Stimulated activated CD8-positive, alpha-beta memory T cell treated with anti-CD3 and anti-CD28 coated beads, Interleukin-7, amount 100 ng/mL, for 24 hours (primary cell): ENCODE measurements around the gene ARID2.
A peak's percentile ranks its signal among the peaks of the same experiment; 100 is the strongest.

Source experiments
- DNase-seq: peaks from one replicate; pipeline ENCODE4 v3.0.0-alpha.2; 2020; ENCODE audit warnings: low read depth

The ARID2 gene, protein sequence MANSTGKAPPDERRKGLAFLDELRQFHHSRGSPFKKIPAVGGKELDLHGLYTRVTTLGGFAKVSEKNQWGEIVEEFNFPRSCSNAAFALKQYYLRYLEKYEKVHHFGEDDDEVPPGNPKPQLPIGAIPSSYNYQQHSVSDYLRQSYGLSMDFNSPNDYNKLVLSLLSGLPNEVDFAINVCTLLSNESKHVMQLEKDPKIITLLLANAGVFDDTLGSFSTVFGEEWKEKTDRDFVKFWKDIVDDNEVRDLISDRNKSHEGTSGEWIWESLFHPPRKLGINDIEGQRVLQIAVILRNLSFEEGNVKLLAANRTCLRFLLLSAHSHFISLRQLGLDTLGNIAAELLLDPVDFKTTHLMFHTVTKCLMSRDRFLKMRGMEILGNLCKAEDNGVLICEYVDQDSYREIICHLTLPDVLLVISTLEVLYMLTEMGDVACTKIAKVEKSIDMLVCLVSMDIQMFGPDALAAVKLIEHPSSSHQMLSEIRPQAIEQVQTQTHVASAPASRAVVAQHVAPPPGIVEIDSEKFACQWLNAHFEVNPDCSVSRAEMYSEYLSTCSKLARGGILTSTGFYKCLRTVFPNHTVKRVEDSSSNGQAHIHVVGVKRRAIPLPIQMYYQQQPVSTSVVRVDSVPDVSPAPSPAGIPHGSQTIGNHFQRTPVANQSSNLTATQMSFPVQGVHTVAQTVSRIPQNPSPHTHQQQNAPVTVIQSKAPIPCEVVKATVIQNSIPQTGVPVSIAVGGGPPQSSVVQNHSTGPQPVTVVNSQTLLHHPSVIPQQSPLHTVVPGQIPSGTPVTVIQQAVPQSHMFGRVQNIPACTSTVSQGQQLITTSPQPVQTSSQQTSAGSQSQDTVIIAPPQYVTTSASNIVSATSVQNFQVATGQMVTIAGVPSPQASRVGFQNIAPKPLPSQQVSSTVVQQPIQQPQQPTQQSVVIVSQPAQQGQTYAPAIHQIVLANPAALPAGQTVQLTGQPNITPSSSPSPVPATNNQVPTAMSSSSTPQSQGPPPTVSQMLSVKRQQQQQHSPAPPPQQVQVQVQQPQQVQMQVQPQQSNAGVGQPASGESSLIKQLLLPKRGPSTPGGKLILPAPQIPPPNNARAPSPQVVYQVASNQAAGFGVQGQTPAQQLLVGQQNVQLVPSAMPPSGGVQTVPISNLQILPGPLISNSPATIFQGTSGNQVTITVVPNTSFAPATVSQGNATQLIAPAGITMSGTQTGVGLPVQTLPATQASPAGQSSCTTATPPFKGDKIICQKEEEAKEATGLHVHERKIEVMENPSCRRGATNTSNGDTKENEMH (N-terminal part only)

DNA sequence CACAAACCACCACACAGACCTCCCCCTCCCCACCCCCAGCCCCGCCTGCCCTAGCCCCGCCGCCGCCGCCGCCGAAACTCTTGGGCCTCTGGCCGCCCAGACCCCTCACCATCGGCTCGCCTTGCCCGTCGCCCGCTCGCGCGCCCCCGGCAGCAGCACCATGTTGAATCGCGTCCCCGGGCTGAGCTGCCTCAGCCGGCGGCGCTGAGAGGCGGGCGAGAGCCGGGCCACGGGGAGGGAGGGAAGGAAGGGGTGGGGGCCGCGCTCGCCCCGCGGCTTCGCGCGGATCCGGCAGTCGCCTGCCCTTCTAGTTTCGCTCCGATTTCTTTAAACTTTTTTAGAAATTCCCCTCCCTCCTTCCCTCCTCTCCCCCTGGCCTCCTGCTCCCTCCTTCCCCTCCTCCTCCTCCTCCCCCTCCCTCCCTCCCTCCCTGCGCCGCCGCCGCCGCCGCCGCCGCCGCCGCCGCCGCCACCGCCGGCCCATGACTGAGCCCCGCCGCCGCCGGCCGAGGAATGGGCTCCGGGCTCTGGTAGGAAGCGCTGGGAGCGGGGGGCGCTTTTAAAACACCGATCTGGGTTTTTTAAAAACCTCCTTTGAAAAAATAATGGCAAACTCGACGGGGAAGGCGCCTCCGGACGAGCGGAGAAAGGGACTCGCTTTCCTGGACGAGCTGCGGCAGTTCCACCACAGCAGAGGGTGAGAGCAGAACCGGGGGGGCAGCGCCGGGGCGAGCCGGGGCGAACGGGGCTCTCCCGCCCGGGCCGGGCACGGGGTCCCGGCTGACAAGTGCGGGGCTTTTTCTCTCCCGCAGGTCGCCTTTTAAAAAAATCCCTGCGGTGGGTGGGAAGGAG is at the start of gene ARID2:
Gene ARID2 (plus strand): TSS at position 474 of the 851 bp plus-strand sequence. CDS start 131 bp downstream, at position 605.
- DNase-seq = peak; percentile 19

DNA sequence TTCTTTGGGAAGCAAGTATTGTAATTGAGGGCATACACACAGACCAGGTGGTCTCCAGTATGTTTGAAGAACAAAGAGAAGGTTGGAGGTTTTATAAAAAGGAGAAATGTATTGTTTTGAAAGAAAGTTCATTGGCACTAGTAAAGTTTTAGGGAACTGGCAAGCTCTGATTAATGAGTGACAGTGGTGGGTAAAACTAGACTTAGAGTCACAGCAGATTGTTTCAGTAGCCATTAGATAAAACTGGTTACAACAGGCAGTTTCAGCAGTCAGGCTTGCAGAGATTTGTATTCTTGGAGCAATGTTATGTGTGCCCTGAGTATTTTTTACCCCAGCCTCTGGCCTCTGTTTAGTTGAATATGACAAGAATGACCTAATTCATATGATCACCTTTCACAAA is 49.1 kb upstream of the ARID2 start:
- no peak for DNase-seq

DNA sequence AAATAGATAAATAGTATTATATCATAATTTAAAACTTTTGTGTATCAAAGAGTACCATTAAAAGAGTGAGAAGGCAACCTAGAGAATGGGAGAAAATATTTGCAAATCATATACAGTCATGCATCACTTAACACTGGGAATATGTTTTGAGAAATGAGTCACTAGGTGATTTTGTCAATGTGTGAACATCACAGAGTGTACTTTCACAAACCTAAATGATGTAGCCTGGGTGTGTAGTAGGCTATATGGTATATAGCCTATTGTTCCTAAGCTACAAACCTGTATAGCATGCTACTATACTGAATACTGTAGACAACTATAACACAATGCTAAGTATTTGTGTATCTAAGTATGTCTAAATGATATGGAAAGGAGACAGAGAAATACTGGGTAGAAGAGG is 48.0 kb upstream of the ARID2 start:
- no peak for DNase-seq

DNA sequence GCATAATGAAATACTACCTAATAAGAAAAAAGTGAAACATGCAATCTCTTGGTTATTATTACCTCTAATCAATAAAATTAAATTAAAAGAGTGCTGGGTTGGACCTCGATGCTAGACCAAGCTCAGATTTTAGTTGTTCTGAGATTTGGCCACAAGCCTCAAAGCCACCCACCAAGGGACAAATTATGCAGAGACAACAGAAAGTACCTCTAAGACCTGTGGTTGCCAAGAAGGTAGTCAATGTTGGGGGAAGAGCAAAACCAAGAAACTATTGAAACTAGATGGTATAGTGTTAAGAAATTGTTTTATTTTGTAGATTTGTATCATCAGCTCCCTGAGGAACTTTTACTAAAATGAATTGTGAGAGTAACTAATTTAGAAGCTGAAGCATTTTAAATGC is 43.8 kb upstream of the ARID2 start:
- no peak for DNase-seq

DNA sequence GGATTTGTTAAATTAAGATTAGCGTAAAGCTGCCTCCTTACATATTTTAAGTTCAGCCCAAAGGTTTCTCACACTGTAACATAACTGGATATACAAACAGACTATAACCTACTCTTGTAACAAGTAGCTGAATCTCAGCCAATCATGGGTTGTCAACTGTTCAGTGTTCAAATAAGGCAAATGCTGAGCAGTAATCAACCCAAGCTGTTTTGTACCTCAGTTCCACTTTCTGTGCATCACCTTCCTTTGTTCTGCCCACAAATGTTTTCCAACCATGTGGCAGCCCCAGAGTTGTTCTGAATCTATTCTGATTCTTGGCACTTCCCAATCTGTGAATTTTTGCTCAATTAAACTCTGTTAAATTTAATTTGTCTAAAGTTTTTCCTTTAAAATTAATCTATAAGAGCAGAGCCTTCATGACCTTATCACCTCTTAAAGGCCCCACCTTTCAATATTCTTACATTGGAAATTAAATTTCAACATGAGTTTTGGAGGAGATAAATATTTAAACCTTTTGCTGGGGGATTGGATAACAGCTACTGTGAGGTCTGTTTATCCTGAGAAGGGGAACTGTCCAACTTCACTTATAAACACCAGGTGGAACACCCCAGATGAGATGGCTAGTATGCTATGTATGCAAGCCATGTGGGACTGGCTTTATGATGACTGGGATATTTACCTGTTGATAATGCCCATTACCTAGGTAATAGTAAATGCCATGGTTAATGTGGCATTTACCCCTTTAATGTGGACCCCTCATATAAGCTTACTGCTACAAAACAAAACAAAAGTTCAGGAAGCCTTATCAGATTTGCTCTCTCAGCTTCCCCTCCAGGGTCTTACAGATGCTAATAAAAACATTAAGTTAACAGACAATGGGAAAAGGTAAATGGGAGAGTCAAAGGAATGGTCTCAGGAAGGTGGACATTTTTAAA is 42.2 kb upstream of the ARID2 start:
- DNase-seq = no peak

DNA sequence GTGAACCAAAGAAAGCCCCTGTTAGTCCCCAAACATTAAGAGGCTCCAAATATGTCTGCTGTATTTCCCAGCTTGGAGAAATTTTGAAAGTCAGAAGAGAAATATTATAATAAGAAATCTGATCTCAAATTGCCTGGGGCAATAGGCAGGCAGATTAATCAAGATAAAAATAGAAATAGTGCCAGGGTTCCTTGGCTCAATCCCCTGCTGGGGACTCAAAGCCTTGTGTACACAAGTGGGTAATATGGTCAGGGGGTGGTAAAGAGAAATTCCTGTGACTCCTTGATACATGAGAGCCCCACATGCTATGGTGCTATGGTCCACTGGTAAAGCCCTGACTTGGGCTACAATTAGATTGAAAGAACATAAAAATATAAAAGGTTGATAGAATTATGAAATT is 41.3 kb upstream of the ARID2 start:
- no peak for DNase-seq

DNA sequence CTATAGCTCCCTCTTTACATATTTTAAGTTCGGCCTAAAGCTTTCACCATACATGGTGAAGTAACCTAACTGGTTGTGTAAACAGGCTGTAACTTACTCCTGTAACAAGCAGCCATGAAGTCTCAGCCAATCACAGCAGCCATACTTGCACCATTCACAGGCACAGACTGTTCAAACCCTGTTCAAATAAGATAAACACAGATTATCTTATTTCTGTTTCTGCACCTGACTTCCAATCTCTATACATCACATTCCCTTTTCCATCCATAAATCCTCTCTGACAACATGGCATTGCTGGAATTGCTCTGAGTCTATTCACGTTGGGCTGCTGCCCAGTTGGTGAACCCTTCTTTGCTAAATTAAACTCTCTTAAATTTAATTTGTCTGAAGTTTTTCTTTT is 34.5 kb upstream of the ARID2 start:
- no peak for DNase-seq

DNA sequence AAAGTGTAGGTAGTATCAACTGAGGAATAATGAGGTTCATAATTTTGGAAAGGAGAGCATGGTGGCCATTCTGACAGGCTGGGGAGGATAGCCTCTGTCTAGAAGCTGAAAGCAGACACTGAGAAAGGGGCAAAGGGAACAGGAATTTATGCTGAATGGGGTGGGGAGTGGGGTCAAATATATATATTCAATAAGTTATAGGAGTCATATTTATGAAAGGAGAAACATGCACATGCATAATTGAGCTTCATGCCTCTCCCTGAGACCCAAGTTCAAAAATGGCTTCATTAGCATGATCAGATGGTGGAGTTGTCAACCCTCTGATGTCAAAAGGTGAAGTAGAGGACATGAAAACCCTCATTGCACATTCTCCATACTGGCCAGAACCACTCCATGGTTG is 33.9 kb upstream of the ARID2 start:
- no peak for DNase-seq

DNA sequence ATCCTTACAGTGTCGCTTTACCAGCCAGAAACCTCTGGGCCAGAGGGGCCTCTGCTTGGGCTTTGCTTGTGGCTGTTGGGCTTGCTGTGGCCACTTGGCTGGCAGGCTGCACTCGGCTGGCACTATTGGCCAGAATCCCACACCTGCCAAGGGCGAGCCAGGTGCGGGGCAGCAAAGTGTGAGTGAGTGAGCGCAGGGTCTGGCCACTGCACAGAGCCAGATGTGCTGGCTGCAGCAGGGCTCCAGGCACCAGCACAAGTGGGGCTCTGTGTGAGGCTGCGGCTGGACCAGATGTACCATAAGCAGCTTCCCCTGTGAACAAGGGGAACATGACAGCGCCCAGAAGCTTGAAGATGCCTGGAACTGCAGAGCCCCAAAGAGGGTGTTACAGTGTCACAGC is 33.5 kb upstream of the ARID2 start:
- no peak for DNase-seq

DNA sequence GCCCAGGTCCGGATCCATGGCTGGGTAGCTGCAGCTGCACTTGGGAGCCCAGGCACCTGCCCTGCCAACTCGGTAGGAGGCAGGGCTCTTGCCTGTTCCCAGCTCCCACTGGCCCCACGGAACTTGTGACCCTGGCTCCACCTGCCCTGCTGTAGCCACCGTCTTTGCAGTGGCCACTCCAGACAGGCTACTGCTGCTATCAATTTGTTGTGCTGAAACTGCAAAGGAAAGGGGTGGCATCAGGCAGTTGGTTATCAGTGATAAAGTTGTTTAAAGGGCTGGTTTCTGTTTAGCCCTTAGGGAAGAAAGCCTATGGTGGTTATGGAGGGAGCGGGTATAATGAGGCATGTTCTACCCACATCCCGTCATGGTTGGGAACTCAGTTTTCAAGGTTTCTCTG is 32.1 kb upstream of the ARID2 start:
- DNase-seq = no peak

DNA sequence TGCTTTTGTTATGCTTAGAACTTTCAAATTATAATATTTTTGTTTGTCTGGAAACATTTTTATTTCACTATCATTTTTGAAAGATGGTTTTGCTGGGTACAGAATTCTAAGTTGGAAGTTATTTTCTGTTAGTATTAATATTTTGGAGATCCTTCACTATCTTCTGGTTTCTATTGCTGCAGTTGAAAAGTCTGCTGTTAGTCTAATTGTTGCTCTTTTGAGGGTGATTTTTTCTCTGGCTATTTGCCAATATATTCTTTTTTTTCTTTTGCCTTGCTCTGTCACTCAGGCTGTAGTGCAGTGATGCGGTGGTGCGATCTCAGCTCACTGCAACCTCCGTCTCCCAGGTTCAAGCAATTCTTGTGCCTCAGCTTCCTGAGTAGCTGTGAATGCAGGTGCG is 28.2 kb upstream of the ARID2 start:
- DNase-seq = no peak

DNA sequence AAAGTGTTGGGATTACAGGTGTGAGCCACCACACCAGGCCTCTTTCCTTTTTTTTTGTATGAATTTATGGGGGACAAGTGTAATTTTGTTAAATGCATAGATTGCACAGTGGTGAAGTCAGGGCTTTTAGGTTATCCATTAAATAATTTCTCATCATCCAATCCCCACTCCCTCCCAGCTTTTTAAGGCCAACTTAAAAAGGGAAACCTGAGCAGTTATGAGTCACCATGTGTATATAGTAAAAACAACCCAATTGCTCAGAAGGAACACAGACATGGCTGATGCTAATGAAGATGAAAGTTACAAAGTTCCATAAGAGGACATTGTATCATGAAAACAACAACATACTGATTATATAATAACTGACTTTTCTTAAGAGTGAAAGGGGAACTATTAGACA is 25.6 kb upstream of the ARID2 start:
- DNase-seq = no peak

DNA sequence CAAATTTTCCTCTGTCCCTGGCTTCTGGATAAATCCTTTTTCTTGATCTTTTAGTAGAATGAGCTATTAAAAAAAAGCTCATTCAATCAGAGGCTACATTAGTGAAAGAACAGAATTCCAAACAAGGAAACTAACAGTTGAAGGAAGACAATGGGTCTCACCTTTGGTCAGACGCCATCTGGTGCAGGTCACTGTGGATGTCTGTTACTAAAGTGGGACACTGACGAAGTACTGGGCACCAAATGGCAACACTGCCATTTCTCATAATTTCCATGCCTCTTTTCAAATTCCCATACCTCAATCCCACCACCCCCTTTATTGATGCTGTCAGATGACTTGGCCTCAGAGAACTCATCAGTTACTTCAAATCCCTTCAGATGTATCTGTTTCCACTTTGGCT is 24.5 kb upstream of the ARID2 start:
- DNase-seq = no peak

DNA sequence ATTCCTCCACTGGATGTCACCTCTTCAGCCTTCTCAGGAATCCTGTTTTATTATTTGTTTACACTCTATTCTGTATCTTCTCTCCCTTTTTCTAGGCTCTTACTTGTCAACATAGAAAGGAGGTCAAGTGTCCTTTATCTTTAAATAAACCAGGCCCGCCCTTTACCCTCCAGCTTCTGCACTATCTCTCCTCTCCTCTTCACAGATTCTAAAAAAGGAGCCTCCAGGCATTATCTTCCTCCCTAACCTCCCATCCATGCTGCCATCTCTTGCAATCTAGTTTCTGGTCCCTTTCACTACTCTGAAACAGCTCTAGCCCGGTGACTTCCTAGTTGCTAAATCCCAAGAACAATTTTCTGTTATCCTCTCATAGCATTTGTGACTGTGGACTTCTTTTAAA is 24.1 kb upstream of the ARID2 start:
- no peak for DNase-seq

DNA sequence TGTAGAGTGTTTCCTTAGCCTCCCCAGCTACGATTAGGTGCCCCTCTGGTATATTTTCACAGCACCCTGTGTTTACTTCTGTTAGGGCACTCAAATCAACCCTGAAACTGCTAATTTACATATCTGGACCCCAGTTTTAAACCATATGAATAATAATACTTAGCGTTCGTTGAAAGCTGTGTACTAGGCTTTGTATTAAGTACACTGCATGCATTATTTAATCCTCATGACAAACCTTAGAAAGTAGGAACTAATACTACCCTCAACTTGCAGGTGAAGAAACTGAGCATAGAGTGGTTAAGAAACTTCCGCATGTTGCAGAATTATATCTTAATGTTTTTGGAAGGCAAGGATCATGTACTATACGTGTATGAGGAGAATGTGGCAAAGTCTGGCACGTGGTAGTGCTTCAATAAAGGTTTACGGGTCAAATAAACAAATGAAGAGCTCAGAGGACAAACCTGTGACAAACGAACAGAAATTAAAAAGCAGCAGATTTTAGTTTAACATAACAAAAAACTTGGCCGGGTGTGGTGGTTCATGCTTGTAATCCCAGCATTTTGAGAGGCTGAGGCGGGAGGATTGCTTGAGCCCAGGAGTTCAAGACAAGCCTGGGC is 22.2 kb upstream of the ARID2 start:
- no peak for DNase-seq

DNA sequence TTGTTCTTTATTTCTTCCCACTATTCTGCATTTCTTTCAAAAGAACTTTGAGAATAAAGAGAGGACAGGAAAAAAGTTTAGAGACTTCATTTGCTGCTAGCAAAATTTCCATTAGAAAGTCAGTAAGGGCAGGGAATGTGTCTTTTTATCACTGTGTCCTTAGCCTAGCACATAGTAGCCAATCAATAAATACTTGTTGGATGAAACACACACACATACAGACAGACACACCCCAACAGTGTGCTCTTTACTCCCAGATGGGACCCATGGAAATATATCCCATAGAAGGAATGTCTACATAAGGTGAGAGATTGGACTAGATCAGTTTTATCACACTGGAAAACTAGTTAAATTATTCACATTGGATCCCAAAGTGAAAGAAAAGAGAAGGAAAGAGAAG is 21.1 kb upstream of the ARID2 start:
- DNase-seq = no peak

DNA sequence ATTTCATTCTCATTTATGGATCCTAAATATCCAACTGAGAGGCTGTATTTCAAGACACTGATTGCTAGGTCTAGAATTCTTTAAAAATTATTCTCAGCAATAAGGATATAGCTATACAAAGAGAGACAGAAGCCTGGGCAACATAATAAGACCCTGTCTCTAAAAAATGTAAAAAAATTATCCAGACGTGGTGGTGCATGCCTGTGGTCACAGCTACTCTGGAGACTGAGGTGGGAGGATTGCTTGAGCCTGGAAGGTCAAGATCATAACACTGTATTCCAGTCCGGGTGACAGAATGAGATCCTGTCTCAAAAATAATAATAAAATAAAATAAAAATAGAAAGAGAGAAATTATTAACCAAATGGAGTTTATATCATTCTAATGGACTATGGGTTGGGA is 20.6 kb upstream of the ARID2 start:
- DNase-seq = no peak

DNA sequence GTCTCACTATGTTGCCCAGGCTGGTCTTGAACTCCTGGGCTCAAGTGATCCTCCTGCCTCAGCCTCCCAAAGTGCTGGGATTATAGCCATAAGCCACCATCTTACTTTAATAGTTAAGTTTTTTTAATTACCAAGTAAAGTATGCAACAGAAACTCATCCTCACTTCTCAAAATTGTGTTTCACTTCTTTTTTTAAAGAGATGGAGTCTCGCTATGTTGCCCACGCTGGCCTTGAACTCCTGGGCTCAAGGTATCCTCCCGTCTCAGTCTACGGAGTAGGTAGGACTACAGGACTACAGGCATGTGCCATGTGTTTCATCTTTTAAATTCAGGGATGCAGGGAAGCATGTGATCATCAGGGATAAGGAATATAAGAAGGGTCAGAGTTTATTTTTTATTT is 17.2 kb upstream of the ARID2 start:
- DNase-seq = no peak

DNA sequence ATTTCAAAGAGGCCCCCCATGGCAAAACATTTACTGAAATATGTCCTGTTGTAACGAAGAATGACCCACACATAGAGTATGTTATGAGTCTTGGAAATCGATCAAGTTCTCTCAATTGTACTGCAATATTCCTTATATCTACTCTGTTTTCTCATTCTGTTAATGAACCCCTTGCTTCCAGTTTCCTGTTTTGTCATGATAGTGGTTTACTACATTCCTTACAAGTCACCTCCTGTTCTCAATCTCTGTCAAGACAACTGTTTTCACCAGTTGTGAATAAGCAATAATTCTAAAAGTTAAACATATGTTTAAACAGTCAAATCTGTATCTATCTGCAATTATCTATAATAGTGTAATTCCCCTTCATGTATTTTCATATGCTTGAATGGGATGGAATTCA is 16.4 kb upstream of the ARID2 start:
- DNase-seq = no peak

DNA sequence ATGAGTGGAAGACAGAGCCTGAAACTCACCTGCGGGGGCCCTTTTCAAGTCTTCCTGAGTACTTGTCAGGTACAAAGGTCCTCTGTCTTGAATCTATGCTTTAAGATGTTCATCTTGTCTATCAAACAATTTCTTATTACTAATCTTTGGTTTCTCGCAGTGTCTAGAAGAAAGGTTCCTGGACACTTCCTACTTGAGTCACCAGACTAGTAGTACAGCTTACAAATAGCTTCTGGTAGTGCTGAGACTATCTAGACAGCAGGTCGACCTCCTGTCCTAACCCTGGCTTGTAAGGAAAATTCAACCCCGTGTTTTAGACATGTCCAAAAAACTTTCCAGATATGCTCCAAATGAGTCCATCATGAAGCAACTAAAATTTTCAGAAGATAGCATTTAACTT is 11.2 kb upstream of the ARID2 start:
- no peak for DNase-seq
